ENCODE data around the gene NAT8. TPM values are rescaled to one million over a fixed set of nuclear protein-coding genes. Genes with fewer than 3 reads are reported as not detected.
"Not testable (repeated sequence)": the region's sequence is repeated elsewhere in the genome, so short reads cannot be mapped to it uniquely, and the experiment has no call there.

NAT8 gene
- total RNA-seq, 3 donors from 2014 or later, result 0.52 TPM; not detected in 2

GRCh38 chr2:73674696-73675157, 32.5 kb upstream of the NAT8 start:
- H3K9me3 ChIP-seq; ATAC-seq; H3K4me3 ChIP-seq; H3K36me3 ChIP-seq (ENCODE audit: low read depth); H3K4me1 ChIP-seq (ENCODE audit: low read depth); intact Hi-C loops (cut with DNase I, micrococcal nuclease); DNase-seq: not testable (repeated sequence)

DNA sequence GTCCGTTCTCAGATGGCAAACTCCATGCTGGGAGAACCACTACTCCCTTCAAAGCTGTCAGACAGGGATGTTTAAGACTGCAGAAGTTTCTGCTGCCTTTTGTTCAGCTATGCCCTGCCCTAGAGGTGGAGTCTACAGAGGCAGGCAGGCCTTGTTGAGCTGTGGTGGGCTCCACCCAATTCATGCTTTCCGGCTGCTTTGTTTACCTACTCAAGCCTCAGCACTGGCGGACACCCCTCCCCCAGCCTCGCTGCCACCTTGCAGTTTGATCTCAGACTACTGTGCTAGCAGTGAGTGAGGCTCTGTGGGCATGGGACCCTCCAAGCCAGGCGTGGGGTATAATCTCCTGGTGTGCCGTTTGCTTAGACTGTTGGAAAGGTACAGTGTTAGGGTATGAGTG, 27.8 kb upstream of the NAT8 start:
- ATAC-seq; H3K36me3 ChIP-seq (ENCODE audit: low read depth); H3K9me3 ChIP-seq; H3K4me1 ChIP-seq (ENCODE audit: low read depth); DNase-seq; H3K4me3 ChIP-seq; intact Hi-C loops (cut with DNase I, micrococcal nuclease): not testable (repeated sequence)

- DNase-seq; intact Hi-C loops (cut with DNase I, micrococcal nuclease); ATAC-seq; H3K4me1 ChIP-seq (ENCODE audit: low read depth); H3K4me3 ChIP-seq; H3K36me3 ChIP-seq (ENCODE audit: low read depth); H3K9me3 ChIP-seq: not testable (repeated sequence)
Measured at GRCh38 chr2:73667239-73667638, 25.0 kb upstream of the NAT8 start.

DNA sequence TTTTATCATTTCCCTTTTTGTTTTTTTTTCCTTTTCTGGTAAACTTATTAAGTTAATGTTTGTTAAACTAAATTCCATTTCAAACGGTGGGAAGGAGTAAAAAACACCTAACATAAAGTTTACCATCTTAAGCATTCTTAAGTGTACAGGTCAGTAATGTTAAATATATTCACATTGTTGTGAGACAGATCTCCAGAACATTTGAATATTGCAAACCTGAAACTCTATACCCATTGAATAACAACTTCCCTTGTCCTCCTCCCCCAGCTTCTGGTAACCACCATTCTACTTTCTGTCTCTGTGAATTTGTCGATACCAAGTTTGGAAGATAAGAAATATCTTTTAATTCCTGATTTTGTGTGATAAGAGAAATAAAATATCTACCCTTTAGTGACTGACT, 12.0 kb upstream of the NAT8 start:
- ATAC-seq (no peak), DNase-seq (no peak)
- intact Hi-C loops (cut with DNase I, micrococcal nuclease), result no loop called here
- Histone ChIP-seq H3K9me3 (no peaks in the 10 kb centered on the region), H3K4me3 (no peak overlapping the region), H3K4me1 (ENCODE audit: low read depth) (no peaks in the 10 kb centered on the region), H3K36me3 (ENCODE audit: low read depth) (no peaks in the 10 kb centered on the region)
- TF ChIP-seq, protein P1, sequence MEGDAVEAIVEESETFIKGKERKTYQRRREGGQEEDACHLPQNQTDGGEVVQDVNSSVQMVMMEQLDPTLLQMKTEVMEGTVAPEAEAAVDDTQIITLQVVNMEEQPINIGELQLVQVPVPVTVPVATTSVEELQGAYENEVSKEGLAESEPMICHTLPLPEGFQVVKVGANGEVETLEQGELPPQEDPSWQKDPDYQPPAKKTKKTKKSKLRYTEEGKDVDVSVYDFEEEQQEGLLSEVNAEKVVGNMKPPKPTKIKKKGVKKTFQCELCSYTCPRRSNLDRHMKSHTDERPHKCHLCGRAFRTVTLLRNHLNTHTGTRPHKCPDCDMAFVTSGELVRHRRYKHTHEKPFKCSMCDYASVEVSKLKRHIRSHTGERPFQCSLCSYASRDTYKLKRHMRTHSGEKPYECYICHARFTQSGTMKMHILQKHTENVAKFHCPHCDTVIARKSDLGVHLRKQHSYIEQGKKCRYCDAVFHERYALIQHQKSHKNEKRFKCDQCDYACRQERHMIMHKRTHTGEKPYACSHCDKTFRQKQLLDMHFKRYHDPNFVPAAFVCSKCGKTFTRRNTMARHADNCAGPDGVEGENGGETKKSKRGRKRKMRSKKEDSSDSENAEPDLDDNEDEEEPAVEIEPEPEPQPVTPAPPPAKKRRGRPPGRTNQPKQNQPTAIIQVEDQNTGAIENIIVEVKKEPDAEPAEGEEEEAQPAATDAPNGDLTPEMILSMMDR (IDR thresholded peaks at IDR 0.05), result no peak

DNA sequence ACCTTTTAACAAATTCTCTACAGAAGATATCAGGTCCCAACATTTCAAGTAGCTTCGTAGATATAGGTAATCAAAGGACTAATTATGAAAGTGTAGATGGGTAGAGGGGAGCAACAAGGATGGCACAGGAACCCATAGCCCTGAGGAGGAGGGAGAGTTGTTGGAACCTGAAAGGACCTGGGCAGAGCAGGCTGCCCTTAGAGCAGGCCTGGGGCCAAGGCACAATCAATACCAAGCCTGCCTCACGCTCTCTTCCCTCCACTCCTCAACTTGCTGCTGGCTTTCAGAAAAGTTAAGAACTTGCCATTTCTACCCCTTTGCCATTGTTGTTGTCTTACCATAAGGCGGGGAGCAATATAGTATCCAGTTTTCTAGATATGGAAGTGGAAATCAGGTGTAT, 10.1 kb upstream of the NAT8 start:
- peaks cover 3% of the 10 kb centered on the region for H3K9me3 ChIP-seq
- intact Hi-C loops (cut with DNase I, micrococcal nuclease), result no loop called here
- DNase-seq (no peak), ATAC-seq (no peak)
- H3K4me1 ChIP-seq (ENCODE audit: low read depth), result no peaks in the 10 kb centered on the region
- no peaks in the 10 kb centered on the region for H3K36me3 ChIP-seq (ENCODE audit: low read depth)
- no peak overlapping the region for H3K4me3 ChIP-seq
- TF ChIP-seq, protein P1 (IDR thresholded peaks at IDR 0.05), result no peak

GRCh38 chr2:73651591-73652230, 9.5 kb upstream of the NAT8 start:
- TF ChIP-seq, protein P1 (IDR thresholded peaks at IDR 0.05), result no peak
- intact Hi-C loops (cut with DNase I, micrococcal nuclease), result no loop called here
- no peaks in the 10 kb centered on the region for H3K4me1 ChIP-seq (ENCODE audit: low read depth)
- no peaks in the 10 kb centered on the region for H3K36me3 ChIP-seq (ENCODE audit: low read depth)
- H3K4me3 ChIP-seq, result no peak overlapping the region
- peaks cover 3% of the 10 kb centered on the region for H3K9me3 ChIP-seq
- DNase-seq (no peak), ATAC-seq (no peak)

GRCh38 chr2:73647690-73648089, 5.5 kb upstream of the NAT8 start:
- ATAC-seq; H3K4me3 ChIP-seq; intact Hi-C loops (cut with DNase I, micrococcal nuclease); H3K4me1 ChIP-seq (ENCODE audit: low read depth); DNase-seq; H3K36me3 ChIP-seq (ENCODE audit: low read depth); H3K9me3 ChIP-seq: not testable (repeated sequence)

DNA sequence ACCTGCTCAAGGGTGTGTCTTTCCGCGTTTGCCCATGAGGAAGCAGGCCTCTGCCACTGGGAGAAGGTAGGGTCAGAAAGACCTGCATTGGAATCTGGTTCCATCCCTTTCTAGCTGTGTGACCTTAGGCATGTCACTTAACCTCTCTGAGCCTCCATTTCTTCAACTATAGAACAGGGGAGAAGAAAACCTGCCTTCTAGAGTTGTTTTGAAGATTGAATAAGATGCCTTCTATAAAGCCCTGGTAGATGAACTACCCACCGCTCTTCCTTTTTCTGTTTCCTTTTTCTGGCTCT, 507 bp downstream of the NAT8 start:
- TF ChIP-seq, protein P1 (IDR thresholded peaks at IDR 0.05), result no peak
- no peak for DNase-seq
- no peak overlapping the region for H3K4me3 ChIP-seq
- no peaks in the 10 kb centered on the region for H3K9me3 ChIP-seq
- intact Hi-C loops (cut with DNase I, micrococcal nuclease), result no loop called here
- no peaks in the 10 kb centered on the region for H3K36me3 ChIP-seq (ENCODE audit: low read depth)
- H3K4me1 ChIP-seq (ENCODE audit: low read depth), result peaks cover 19% of the 10 kb centered on the region
- peak; percentile 38 for ATAC-seq

Data from mucosa of descending colon (tissue), 3 donors.